Stimulated activated CD4-positive, alpha-beta T cell treated with anti-CD3 and anti-CD28 coated beads, Interleukin-15, amount 100 ng/mL, for 1 hour (primary cell): ENCODE results near the gene RGP1.

ENCODE experiments used
- DNase-seq, 2 donors: peaks; one replicate each; pipeline ENCODE4 v3.0.0-alpha.2; 2020; ENCODE audit warnings: low read depth in 1 of 2, low spot score in 1 of 2

The RGP1 gene

GRCh38 chr9:35718721-35719511 lies 30.2 kb upstream of the RGP1 start:
- no peak for DNase-seq

DNA sequence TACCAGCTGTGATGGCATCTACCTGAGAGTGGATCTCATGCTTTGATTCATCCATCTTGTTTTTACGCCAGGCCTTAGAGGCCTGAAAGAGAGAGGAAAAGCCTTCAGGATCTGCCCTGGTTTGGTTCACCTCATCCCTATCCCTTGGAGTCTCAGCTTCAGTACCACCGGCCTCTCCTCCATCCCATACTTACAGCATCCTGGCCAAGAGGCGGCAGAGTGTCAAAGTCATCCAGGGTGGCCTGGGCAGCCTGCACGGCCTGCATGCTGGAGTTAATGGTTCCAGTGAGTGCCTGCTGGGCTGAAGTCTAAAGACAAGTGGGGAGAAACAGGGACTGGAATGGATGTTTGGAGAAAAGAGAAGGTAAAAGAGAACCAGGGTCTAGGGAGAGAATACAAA lies 29.5 kb upstream of the RGP1 start:
- DNase-seq, result no peak

GRCh38 chr9:35723426-35723825 lies 25.7 kb upstream of the RGP1 start:
- no peak for DNase-seq

DNA sequence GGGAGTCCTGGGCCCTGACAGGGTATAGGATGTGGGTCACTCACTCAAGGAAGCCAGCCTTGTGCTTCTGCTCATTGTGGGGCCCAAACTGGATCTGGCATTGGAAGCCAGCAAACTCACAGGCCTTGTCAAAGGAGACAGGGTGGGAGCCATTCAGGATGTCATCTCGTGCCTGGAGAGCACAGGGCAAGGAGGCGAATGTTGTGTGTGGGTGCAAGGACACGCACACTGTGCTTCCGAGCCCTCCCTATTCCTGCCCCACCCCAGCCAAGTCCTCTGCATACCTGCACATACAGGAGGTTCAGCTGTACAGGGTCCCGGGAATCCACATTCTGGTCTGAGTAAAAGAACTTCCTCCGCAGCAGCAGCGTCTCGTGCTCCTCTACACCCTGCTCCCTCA lies 25.2 kb upstream of the RGP1 start:
- DNase-seq, result no peak

DNA sequence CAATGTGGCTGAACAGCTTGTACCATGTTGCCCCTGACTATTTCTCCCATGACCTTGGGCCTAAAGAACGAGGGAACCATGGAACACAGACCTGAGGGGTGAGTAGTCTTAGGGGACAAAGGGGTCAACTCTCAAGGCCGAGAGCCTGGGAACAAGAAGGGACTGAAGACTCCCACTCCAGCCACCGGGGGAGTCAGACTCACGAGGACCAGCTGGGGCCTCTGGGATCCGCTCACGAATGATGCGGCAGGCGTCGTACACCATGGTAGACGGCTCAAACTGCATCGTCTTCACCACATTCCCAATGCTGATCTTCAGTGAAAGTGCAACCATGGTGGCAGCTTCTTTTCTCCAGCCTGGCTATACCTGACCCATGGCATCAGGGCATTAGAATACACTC lies 23.7 kb upstream of the RGP1 start:
- DNase-seq, result no peak

DNA sequence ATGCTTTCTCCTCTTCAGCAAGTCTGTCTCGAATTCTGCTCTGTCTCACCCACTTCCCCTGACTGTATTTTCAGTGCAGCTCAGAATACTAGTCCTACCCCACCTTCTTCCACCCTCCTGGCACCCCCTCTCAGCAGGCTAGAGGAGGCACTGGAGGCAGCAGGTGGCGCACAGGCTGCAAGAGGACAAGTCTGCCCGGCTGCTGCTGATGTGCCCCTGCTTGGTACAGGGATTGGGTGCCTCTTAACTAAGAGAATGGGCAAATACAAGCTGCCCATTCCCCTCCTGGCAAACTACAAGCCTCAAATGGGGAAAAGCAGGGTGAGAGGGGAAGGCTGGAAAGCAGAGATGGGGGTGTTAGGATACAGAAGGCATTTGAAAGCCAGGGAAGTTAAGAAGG lies 22.2 kb upstream of the RGP1 start:
- DNase-seq, result no peak

DNA sequence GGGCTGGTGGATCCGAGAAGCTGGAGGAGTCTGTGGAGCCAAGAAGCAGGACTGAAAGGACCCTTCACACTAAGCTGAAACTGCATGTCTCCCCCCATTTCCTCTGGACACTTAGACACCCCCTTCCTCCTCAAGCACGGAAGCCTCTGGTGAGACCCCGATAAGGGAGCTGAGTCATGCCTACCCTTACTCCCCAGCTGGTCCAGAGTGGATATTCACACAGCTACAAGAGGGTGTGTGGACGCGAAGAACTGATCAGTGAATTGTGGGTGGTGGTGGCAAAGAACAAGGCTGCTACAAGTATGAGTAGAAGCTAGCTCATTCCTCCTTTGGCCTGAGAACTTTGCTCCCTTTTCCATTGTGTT lies 21.4 kb upstream of the RGP1 start:
- DNase-seq, result no peak

GRCh38 chr9:35728041-35728971 lies 20.8 kb upstream of the RGP1 start:
- DNase-seq, result no peak

GRCh38 chr9:35729101-35729500 lies 20.0 kb upstream of the RGP1 start:
- DNase-seq, result no peak

DNA sequence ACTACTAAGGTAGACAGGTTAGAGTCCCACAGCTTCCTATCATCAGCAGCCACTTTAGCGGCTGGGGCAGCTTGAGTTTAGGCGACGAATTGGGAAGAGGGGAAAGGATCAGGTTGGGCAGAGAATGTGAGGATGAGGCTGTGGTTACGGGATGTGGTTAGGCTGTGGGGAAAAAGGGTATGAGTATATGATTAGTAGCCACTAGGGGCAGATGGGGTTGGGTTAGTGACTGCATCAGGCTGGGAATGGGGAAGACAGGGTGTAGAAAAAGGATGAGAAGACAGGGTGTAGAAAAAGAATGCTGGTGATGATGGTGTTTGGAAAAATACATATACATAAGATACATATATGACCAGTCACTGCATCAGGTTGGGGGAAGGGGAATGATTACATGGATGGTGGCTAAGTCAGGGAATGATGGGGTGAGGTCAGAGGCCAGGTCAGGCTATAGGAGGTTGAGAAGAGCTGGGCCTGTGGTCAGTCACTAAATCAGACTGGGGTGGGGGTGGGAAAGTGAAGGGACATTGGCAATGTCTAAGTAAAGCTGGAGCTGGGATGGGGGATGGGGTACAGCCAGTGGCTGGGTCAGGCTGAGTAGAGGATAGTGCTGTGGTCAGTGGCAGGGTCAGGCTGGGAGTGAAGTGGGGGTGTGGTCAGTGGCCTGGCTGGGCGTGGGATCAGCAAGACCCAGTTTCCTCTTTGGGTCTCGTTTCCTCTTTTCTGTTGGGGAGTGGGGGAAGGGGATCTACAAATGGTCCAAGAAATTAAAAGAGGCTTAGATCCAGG lies 19.2 kb upstream of the RGP1 start:
- DNase-seq, result no peak

GRCh38 chr9:35730486-35730854 lies 18.6 kb upstream of the RGP1 start:
- DNase-seq, result no peak

- DNase-seq, result no peak
Observed at GRCh38 chr9:35731415-35732184, 17.5 kb upstream of the RGP1 start.

GRCh38 chr9:35732185-35732799 lies 16.8 kb upstream of the RGP1 start, which contains the start of the genes CREB3 and TLN1:
CREB3 (plus strand) TSS chr9:35732666; CDS start chr9:35732773, 107 bp downstream.
TLN1 (minus strand) TSS chr9:35732195; CDS start chr9:35725694, 6,501 bp downstream.
- DNase-seq, result peak; percentile 94 to 97

DNA sequence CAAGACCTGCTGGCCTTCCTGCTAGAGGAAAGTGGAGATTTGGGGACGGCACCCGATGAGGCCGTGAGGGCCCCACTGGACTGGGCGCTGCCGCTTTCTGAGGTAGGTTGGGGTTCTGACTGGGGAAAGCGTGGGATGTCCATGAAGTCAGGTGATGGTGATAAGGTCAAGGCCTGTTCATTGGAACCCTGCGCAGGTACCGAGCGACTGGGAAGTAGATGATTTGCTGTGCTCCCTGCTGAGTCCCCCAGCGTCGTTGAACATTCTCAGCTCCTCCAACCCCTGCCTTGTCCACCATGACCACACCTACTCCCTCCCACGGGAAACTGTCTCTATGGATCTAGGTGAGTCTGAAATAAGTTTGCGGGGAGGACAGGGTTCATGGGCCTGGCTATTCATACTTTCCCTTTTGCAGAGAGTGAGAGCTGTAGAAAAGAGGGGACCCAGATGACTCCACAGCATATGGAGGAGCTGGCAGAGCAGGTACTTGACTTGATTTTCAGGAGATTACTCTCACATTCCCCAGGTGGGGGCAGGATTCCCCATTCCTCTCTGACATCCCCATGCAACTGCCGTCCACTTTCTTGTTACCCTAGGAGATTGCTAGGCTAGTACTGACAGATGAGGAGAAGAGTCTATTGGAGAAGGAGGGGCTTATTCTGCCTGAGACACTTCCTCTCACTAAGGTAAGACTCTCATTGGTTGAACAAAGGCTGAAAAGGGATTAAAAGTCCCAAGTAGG lies 16.1 kb upstream of the RGP1 start:
- no peak for DNase-seq

GRCh38 chr9:35734096-35734495 lies 15.0 kb upstream of the RGP1 start:
- no peak for DNase-seq

GRCh38 chr9:35736201-35736633 lies 12.9 kb upstream of the RGP1 start:
- peak; percentile 27 to 40 for DNase-seq

GRCh38 chr9:35737143-35737542 lies 11.9 kb upstream of the RGP1 start:
- no peak for DNase-seq

DNA sequence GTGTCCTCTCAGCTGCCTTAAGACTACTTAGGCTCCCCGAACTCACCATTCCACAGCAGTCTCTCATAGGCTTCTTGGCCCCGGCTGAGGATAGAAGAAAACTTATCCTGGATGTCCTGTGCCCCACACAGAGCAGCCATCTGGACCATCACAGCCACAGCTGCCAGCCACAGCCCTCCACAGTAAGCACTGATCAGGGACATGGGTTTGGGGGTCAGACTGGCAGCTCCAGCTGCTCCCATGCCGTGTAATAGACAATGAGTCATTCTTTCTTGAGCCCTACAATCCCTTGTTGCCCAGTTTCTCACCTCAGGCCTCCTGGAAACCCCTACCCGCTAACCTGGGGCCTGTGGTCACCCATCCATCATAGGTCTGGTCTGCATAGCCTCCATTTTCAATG lies 10.9 kb upstream of the RGP1 start:
- no peak for DNase-seq

GRCh38 chr9:35738924-35739323 lies 10.2 kb upstream of the RGP1 start:
- DNase-seq, result no peak
